HepG2 (cell line): ENCODE data around the gene MISP3. TPM values are rescaled to one million over a fixed set of nuclear protein-coding genes. Genes with fewer than 3 reads are reported as not detected.

Source experiments
- ARID4A ChIP-seq: sonication (generic); formaldehyde crosslinking; IDR thresholded peaks from 2 replicates; pipeline ENCODE4 v1.5.0; 2020; ENCODE audit warnings: mild to moderate bottlenecking, missing genetic modification reagents, borderline replicate concordance
- CC2D1A ChIP-seq: sonication (generic); formaldehyde crosslinking; IDR thresholded peaks from 2 replicates; pipeline ENCODE4 v1.8.1; 2023; ENCODE audit warnings: mild to moderate bottlenecking, missing genetic modification reagents
- CEBPG ChIP-seq: IDR thresholded peaks from 2 replicates; pipeline ENCODE4 v1.6.1; 2016
- DZIP1 ChIP-seq: sonication (generic); formaldehyde crosslinking; IDR thresholded peaks from 2 replicates; pipeline ENCODE4 v1.5.0; 2020; ENCODE audit warnings: mild to moderate bottlenecking, missing genetic modification reagents
- ELF1 ChIP-seq: sonication (generic); formaldehyde crosslinking; IDR thresholded peaks from 2 replicates; pipeline ENCODE4 v1.4.0; 2020; ENCODE audit warnings: missing genetic modification reagents
- FOXO4 ChIP-seq: sonication (generic); formaldehyde crosslinking; conservative IDR thresholded peaks from 2 replicates; pipeline ENCODE4 v1.8.1; 2023; ENCODE audit warnings: missing genetic modification reagents
- HIVEP1 ChIP-seq: sonication (generic); formaldehyde crosslinking; IDR thresholded peaks from 2 replicates; pipeline ENCODE4 v1.4.0; 2020; ENCODE audit warnings: mild to moderate bottlenecking, missing genetic modification reagents
- HNRNPLL ChIP-seq: fragments of 200-400 bp; formaldehyde crosslinking; IDR thresholded peaks from 2 replicates; pipeline ENCODE4 v1.6.1; 2017; ENCODE audit warnings: mild to moderate bottlenecking, low read depth, low read length; ENCODE audit not compliant: poor library complexity, severe bottlenecking
- MAF1 ChIP-seq: sonication (generic); formaldehyde crosslinking; IDR thresholded peaks from 2 replicates; pipeline ENCODE4 v1.5.0; 2020; ENCODE audit warnings: missing genetic modification reagents, borderline replicate concordance
- NRL ChIP-seq: sonication (generic); formaldehyde crosslinking; IDR thresholded peaks from 2 replicates; pipeline ENCODE4 v1.5.0; 2020; ENCODE audit warnings: missing genetic modification reagents, mild to moderate bottlenecking, moderate library complexity, borderline replicate concordance
- TBX2 ChIP-seq: sonication (generic); formaldehyde crosslinking; IDR thresholded peaks from 2 replicates; pipeline ENCODE4 v1.5.0; 2020; ENCODE audit warnings: missing genetic modification reagents, mild to moderate bottlenecking, borderline replicate concordance
- TFDP2 ChIP-seq: sonication (generic); formaldehyde crosslinking; IDR thresholded peaks from 2 replicates; pipeline ENCODE4 v1.4.0; 2020; ENCODE audit warnings: missing genetic modification reagents
- THAP9 ChIP-seq: sonication (generic); formaldehyde crosslinking; IDR thresholded peaks from 2 replicates; pipeline ENCODE4; 2020; ENCODE audit warnings: missing genetic modification reagents, mild to moderate bottlenecking, borderline replicate concordance
- ZNF543 ChIP-seq: sonication (generic); formaldehyde crosslinking; IDR thresholded peaks from 2 replicates; pipeline ENCODE4 v1.4.0; 2020; ENCODE audit warnings: mild to moderate bottlenecking, missing genetic modification reagents
- ZNF619 ChIP-seq: sonication (generic); formaldehyde crosslinking; IDR thresholded peaks from 2 replicates; pipeline ENCODE4 v1.4.0; 2020; ENCODE audit warnings: mild to moderate bottlenecking, missing genetic modification reagents
- polyA plus RNA-seq, 8 experiments: library from polyadenylated mRNA; depleted of rRNA in 3 of 8; stranded (reverse) in 7 of 8; unstranded in 1 of 8; fragments of >200 nt; fragmentation: Illumina TruSeq in 4 of 8; extraction: Trizol in 4 of 8; gene quantifications; 2 replicates each; pipeline versions ENCODE4 v1.2.1 to v1.2.3, GENCODE V29; 2011 to 2016; ENCODE audit warnings: low read depth in 4 of 8, missing spikeins in 1 of 8, mixed read lengths in 1 of 8; ENCODE audit not compliant: insufficient read depth in 1 of 8
- total RNA-seq, 5 experiments: library from RNA; depleted of rRNA; stranded (reverse); fragments of >200 nt; fragmentation: Illumina TruSeq; extraction: Trizol; gene quantifications; 2 replicates each; pipeline ENCODE4 v1.2.3, GENCODE V29; 2016; ENCODE audit warnings: low read depth in 1 of 5

Gene MISP3
- total and polyA plus RNA-seq, 2 of the 13 experiments (the other 11 are each of a cell fraction or from before 2014, with no cell fraction given), result 2.5 to 5.4 TPM

- 0 out of 2 replicates have a peak, but pooled peaks have one; percentile 88 for TF ChIP-seq FOXO4 (CRISPR knock-in tag)
- no peak for TF ChIP-seq DZIP1 (CRISPR knock-in tag)
- peak; percentile 66 for TF ChIP-seq ARID4A
- 0 out of 2 replicates have a peak, but pooled peaks have one; percentile 32 for TF ChIP-seq THAP9 (CRISPR knock-in tag)
- TF ChIP-seq TBX2, result peak; percentile 63; the same call in 1 of the 2 replicates
- TF ChIP-seq TFDP2 (CRISPR knock-in tag), result peak; percentile 65; the same call in 1 of the 2 replicates
- TF ChIP-seq NRL (CRISPR knock-in tag), result peak; percentile 88
- peak; percentile 51; the same call in 1 of the 2 replicates for TF ChIP-seq ZNF543 (CRISPR knock-in tag)
- no peak for TF ChIP-seq CEBPG (CRISPR knock-in tag)
- TF ChIP-seq MAF1, result peak; percentile 73; the same call in 1 of the 2 replicates
- peak; percentile 50; the same call in 1 of the 2 replicates for TF ChIP-seq ELF1 (CRISPR knock-in tag)
- peak; percentile 60 for TF ChIP-seq HNRNPLL
- peak; percentile 23; the same call in 1 of the 2 replicates for TF ChIP-seq CC2D1A
- peak; percentile 84; the same call in 1 of the 2 replicates for TF ChIP-seq HIVEP1
- 0 out of 2 replicates have a peak, but pooled peaks have one; percentile 39 for TF ChIP-seq ZNF619 (CRISPR knock-in tag)
Observed at GRCh38 chr19:14031719-14032480, 40.7 kb upstream of the MISP3 start, which contains the start of gene IL27RA (continued).
